IMR-90 (cell line): ENCODE data around the gene CDH23.

ENCODE experiments used
- BHLHE40 ChIP-seq: fragments of 150-350 bp; IDR thresholded peaks from 2 replicates; pipeline ENCODE4 v1.6.1; 2016; ENCODE audit warnings: mild to moderate bottlenecking, low read depth, low read length
- CEBPB ChIP-seq: IDR thresholded peaks from 2 replicates; pipeline ENCODE4 v1.6.1; 2012; ENCODE audit warnings: low read depth, low read length, improper control_type of control experiment
- CTCF ChIP-seq: conservative IDR thresholded peaks from 2 replicates; pipeline ENCODE4 v1.5.1; 2012; ENCODE audit warnings: mild to moderate bottlenecking, low read depth, low read length, improper control_type of control experiment
- ELK1 ChIP-seq: fragments of 150-350 bp; IDR thresholded peaks from 2 replicates; pipeline ENCODE4 v1.6.1; 2016; ENCODE audit warnings: low read depth, mild to moderate bottlenecking, low read length, moderate library complexity, borderline replicate concordance
- FOS ChIP-seq: fragments of 150-350 bp; IDR thresholded peaks from 2 replicates; pipeline ENCODE4 v1.6.1; 2016; ENCODE audit warnings: low read depth, low read length
- MAFK ChIP-seq: IDR thresholded peaks from 2 replicates; pipeline ENCODE4 v1.6.1; 2012; ENCODE audit warnings: low read depth, low read length, improper control_type of control experiment
- MXI1 ChIP-seq: IDR thresholded peaks from 2 replicates; pipeline ENCODE4 v1.6.1; 2012; ENCODE audit warnings: low read depth, mild to moderate bottlenecking, low read length, moderate library complexity, borderline replicate concordance
- POLR2A ChIP-seq: IDR thresholded peaks from 2 replicates; pipeline ENCODE4 v1.6.1; 2012; ENCODE audit warnings: mild to moderate bottlenecking, low read depth, low read length
- RAD21 ChIP-seq: IDR thresholded peaks from 2 replicates; pipeline ENCODE4 v1.6.1; 2012; ENCODE audit warnings: low read length, improper control_type of control experiment
- RCOR1 ChIP-seq: IDR thresholded peaks from 2 replicates; pipeline ENCODE4 v1.6.1; 2012; ENCODE audit warnings: mild to moderate bottlenecking, low read length, improper control_type of control experiment; ENCODE audit not compliant: insufficient replicate concordance
- SMC3 ChIP-seq: fragments of 150-350 bp; IDR thresholded peaks from 2 replicates; pipeline ENCODE4 v1.6.1; 2016; ENCODE audit warnings: low read depth, mild to moderate bottlenecking, antibody characterized with exemption, low read length, moderate library complexity
- USF2 ChIP-seq: fragments of 150-350 bp; IDR thresholded peaks from 2 replicates; pipeline ENCODE4 v1.6.1; 2017; ENCODE audit warnings: mild to moderate bottlenecking, antibody characterized with exemption, low read length, low read depth

- TF ChIP-seq RAD21 (no peak), SMC3 (no peak), CTCF (no peak), USF2 (no peak), ELK1 (no peak), BHLHE40 (no peak), MXI1 (no peak), POLR2A (no peak), CEBPB (no peak), MAFK (no peak), FOS (no peak), RCOR1 (no peak)
Measured at GRCh38 chr10:71661060-71661622, 264.4 kb downstream of the CDH23 start.
